Activated T-cell treated with anti-CD3 and anti-CD28 coated beads, Interleukin-2, amount 50 U/mL, for 1 hour (primary cell): ENCODE measurements around the gene GAGE1.
"Not testable (repeated sequence)": the region's sequence is repeated elsewhere in the genome, so short reads cannot be mapped to it uniquely, and the experiment has no call there.

Experiments used
- DNase-seq: peaks from one replicate; pipeline ENCODE4 v3.0.0-alpha.2; 2020

Gene GAGE1

GRCh38 chrX:49598720-49599119, at the start of gene GAGE1:
Gene GAGE1, plus strand, starts transcription at chrX:49599020. Its CDS starts 1,155 bp downstream, at chrX:49600175.
- not testable (repeated sequence) for DNase-seq

GRCh38 chrX:49550989-49551388, 47.8 kb upstream of the GAGE1 start, which contains the start of gene GAGE12E:
Gene GAGE12E, plus strand, starts transcription at chrX:49551289. Its CDS starts 1,155 bp downstream, at chrX:49552444.
- DNase-seq, result not testable (repeated sequence)

GRCh38 chrX:49560542-49560941, 38.3 kb upstream of the GAGE1 start, which contains the start of gene GAGE12F:
Gene GAGE12F, plus strand, starts transcription at chrX:49560842. Its CDS starts 1,155 bp downstream, at chrX:49561997.
- not testable (repeated sequence) for DNase-seq

- DNase-seq, result not testable (repeated sequence)
Observed at GRCh38 chrX:49568728-49569127, 30.1 kb upstream of the GAGE1 start.

- DNase-seq, result not testable (repeated sequence)
Observed at GRCh38 chrX:49569152-49569551, 29.7 kb upstream of the GAGE1 start.

- DNase-seq, result not testable (repeated sequence)
Observed at GRCh38 chrX:49570100-49570499, 28.7 kb upstream of the GAGE1 start, which contains the start of gene GAGE12G. Gene GAGE12G, plus strand, starts transcription at chrX:49570400. Its CDS starts 1,155 bp downstream, at chrX:49571555.

- DNase-seq, result not testable (repeated sequence)
Observed at GRCh38 chrX:49579649-49580048, 19.2 kb upstream of the GAGE1 start, which contains the start of gene GAGE12H. Gene GAGE12H, plus strand, starts transcription at chrX:49579949. Its CDS starts 1,155 bp downstream, at chrX:49581104.

- not testable (repeated sequence) for DNase-seq
Observed at GRCh38 chrX:49589196-49589595, 9.6 kb upstream of the GAGE1 start, which contains the start of gene GAGE2A. Gene GAGE2A, plus strand, starts transcription at chrX:49589496. Its CDS starts 1,155 bp downstream, at chrX:49590651.

- not testable (repeated sequence) for DNase-seq
Observed at GRCh38 chrX:49589769-49590478, 8.9 kb upstream of the GAGE1 start.

- not testable (repeated sequence) for DNase-seq
Observed at GRCh38 chrX:49590488-49590887, 8.3 kb upstream of the GAGE1 start.

GRCh38 chrX:49610718-49611310, 12.0 kb downstream of the GAGE1 start:
- DNase-seq, result no peak

- no peak for DNase-seq
Observed at GRCh38 chrX:49618574-49618973, 19.8 kb downstream of the GAGE1 start.

GRCh38 chrX:49627086-49627777, 28.4 kb downstream of the GAGE1 start:
- peak; percentile 40 for DNase-seq

- no peak for DNase-seq
Observed at GRCh38 chrX:49644991-49645637, 46.3 kb downstream of the GAGE1 start.

- DNase-seq, result no peak
Observed at GRCh38 chrX:49656533-49656932, 57.7 kb downstream of the GAGE1 start.
